HepG2 (cell line): ENCODE results near the gene NFE2. TPM values are rescaled to one million over a fixed set of nuclear protein-coding genes. Genes with fewer than 3 reads are reported as not detected.

Experiments
- BORCS8-MEF2B ChIP-seq: sonication (generic); formaldehyde crosslinking; IDR thresholded peaks from 2 replicates; pipeline ENCODE4 v1.8.0; 2022; ENCODE audit warnings: mild to moderate bottlenecking, missing genetic modification reagents
- FOXA3 ChIP-seq: IDR thresholded peaks from 2 replicates; pipeline ENCODE4 v1.6.1; 2016; ENCODE audit warnings: missing genetic modification reagents, missing compliant biosample characterization
- ZNF136 ChIP-seq: sonication (generic); formaldehyde crosslinking; IDR thresholded peaks from 2 replicates; pipeline ENCODE4 v1.8.1; 2022; ENCODE audit warnings: low read depth, mild to moderate bottlenecking, moderate library complexity, missing genetic modification reagents
- ZNF788 ChIP-seq: sonication (generic); formaldehyde crosslinking; IDR thresholded peaks from 2 replicates; pipeline ENCODE4 v1.5.0; 2020; ENCODE audit warnings: mild to moderate bottlenecking, missing genetic modification reagents, borderline replicate concordance
- polyA plus RNA-seq, 8 experiments: library from polyadenylated mRNA; depleted of rRNA in 3 of 8; stranded (reverse) in 7 of 8; unstranded in 1 of 8; fragments of >200 nt; fragmentation: Illumina TruSeq in 4 of 8; extraction: Trizol in 4 of 8; gene quantifications; 2 replicates each; pipeline versions ENCODE4 v1.2.1 to v1.2.3, GENCODE V29; 2011 to 2016; ENCODE audit warnings: low read depth in 4 of 8, missing spikeins in 1 of 8, mixed read lengths in 1 of 8; ENCODE audit not compliant: insufficient read depth in 1 of 8
- total RNA-seq, 5 experiments: library from RNA; depleted of rRNA; stranded (reverse); fragments of >200 nt; fragmentation: Illumina TruSeq; extraction: Trizol; gene quantifications; 2 replicates each; pipeline ENCODE4 v1.2.3, GENCODE V29; 2016; ENCODE audit warnings: low read depth in 1 of 5
- TF ChIP-seq, protein P1 (sequence below): sonication (generic); formaldehyde crosslinking; IDR thresholded peaks from 2 replicates; pipeline ENCODE4 v1.5.0; 2020; ENCODE audit warnings: missing genetic modification reagents
- TF ChIP-seq, protein P2 (sequence below): sonication (generic); formaldehyde crosslinking; IDR thresholded peaks from 2 replicates; pipeline ENCODE4 v1.4.0; 2020; ENCODE audit warnings: mild to moderate bottlenecking, missing genetic modification reagents, borderline replicate concordance
- TF ChIP-seq, protein P3 (sequence below): sonication (generic); formaldehyde crosslinking; IDR thresholded peaks from 2 replicates; pipeline ENCODE4 v1.4.0; 2020; ENCODE audit warnings: missing genetic modification reagents, mild to moderate bottlenecking, borderline replicate concordance
- TF ChIP-seq, protein P4 (sequence below): sonication (generic); formaldehyde crosslinking; IDR thresholded peaks from 2 replicates; pipeline ENCODE4 v1.5.0; 2020; ENCODE audit warnings: mild to moderate bottlenecking, missing genetic modification reagents, moderate library complexity
- TF ChIP-seq, protein P5 (sequence below): sonication (generic); formaldehyde crosslinking; IDR thresholded peaks from 2 replicates; pipeline ENCODE4 v1.4.0; 2020; ENCODE audit warnings: missing genetic modification reagents, borderline replicate concordance

NFE2 gene
- total and polyA plus RNA-seq, 2 of the 13 experiments (the other 11 are each of a cell fraction or from before 2014, with no cell fraction given) = 4.5 to 7.8 TPM

DNA sequence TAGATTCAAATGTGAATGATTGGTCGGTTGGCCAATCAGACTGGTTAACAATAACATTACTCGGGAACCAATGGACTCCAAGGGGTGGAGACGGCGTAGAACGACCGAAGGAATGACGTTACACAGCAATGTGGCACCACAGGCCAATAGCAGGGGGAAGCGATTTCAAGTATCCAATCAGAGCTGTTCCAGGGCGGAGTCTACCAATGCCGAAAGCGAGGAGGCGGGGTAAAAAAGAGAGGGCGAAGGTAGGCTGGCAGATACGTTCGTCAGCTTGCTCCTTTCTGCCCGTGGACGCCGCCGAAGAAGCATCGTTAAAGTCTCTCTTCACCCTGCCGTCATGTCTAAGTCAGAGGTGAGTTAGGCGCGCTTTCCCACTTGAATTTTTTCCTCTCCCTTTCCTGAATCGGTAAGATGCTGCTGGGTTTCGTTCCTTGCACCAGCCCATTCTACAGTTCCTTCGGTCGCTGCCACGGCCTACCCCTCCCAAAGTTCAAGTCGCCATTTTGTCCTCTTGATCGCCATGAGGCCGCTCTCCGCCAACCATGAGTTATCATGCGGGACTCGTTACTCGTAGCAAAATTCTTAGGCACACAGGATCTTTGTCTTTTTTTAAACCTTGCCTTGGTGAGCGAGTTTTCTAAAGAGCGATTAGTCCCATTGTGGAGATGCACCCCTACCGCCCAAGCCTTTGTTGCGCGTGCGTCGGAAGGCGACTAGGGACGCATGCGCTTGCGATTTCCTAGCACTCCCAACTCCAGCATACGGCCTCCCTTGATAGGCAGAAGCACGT is 20.2 kb downstream of the NFE2 start, which contains the start of gene HNRNPA1 (continued):
- TF ChIP-seq, protein P1, sequence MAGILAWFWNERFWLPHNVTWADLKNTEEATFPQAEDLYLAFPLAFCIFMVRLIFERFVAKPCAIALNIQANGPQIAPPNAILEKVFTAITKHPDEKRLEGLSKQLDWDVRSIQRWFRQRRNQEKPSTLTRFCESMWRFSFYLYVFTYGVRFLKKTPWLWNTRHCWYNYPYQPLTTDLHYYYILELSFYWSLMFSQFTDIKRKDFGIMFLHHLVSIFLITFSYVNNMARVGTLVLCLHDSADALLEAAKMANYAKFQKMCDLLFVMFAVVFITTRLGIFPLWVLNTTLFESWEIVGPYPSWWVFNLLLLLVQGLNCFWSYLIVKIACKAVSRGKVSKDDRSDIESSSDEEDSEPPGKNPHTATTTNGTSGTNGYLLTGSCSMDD = no peak; the same call in 1 of the 2 replicates
- TF ChIP-seq, protein P2, sequence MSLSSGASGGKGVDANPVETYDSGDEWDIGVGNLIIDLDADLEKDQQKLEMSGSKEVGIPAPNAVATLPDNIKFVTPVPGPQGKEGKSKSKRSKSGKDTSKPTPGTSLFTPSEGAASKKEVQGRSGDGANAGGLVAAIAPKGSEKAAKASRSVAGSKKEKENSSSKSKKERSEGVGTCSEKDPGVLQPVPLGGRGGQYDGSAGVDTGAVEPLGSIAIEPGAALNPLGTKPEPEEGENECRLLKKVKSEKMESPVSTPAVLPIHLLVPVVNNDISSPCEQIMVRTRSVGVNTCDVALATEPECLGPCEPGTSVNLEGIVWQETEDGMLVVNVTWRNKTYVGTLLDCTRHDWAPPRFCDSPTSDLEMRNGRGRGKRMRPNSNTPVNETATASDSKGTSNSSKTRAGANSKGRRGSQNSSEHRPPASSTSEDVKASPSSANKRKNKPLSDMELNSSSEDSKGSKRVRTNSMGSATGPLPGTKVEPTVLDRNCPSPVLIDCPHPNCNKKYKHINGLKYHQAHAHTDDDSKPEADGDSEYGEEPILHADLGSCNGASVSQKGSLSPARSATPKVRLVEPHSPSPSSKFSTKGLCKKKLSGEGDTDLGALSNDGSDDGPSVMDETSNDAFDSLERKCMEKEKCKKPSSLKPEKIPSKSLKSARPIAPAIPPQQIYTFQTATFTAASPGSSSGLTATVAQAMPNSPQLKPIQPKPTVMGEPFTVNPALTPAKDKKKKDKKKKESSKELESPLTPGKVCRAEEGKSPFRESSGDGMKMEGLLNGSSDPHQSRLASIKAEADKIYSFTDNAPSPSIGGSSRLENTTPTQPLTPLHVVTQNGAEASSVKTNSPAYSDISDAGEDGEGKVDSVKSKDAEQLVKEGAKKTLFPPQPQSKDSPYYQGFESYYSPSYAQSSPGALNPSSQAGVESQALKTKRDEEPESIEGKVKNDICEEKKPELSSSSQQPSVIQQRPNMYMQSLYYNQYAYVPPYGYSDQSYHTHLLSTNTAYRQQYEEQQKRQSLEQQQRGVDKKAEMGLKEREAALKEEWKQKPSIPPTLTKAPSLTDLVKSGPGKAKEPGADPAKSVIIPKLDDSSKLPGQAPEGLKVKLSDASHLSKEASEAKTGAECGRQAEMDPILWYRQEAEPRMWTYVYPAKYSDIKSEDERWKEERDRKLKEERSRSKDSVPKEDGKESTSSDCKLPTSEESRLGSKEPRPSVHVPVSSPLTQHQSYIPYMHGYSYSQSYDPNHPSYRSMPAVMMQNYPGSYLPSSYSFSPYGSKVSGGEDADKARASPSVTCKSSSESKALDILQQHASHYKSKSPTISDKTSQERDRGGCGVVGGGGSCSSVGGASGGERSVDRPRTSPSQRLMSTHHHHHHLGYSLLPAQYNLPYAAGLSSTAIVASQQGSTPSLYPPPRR = 0 out of 2 replicates have a peak, but pooled peaks have one; percentile 39
- TF ChIP-seq ZNF788 (CRISPR knock-in tag) (peak; percentile 86), FOXA3 (CRISPR knock-in tag) (no peak; the same call in 1 of the 2 replicates), ZNF136 (CRISPR knock-in tag) (0 out of 2 replicates have a peak, but pooled peaks have one; percentile 18), BORCS8-MEF2B (CRISPR knock-in tag) (peak; percentile 66; the same call in 1 of the 2 replicates)
- TF ChIP-seq, protein P3, sequence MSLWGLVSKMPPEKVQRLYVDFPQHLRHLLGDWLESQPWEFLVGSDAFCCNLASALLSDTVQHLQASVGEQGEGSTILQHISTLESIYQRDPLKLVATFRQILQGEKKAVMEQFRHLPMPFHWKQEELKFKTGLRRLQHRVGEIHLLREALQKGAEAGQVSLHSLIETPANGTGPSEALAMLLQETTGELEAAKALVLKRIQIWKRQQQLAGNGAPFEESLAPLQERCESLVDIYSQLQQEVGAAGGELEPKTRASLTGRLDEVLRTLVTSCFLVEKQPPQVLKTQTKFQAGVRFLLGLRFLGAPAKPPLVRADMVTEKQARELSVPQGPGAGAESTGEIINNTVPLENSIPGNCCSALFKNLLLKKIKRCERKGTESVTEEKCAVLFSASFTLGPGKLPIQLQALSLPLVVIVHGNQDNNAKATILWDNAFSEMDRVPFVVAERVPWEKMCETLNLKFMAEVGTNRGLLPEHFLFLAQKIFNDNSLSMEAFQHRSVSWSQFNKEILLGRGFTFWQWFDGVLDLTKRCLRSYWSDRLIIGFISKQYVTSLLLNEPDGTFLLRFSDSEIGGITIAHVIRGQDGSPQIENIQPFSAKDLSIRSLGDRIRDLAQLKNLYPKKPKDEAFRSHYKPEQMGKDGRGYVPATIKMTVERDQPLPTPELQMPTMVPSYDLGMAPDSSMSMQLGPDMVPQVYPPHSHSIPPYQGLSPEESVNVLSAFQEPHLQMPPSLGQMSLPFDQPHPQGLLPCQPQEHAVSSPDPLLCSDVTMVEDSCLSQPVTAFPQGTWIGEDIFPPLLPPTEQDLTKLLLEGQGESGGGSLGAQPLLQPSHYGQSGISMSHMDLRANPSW (CRISPR knock-in tag) = no peak
- TF ChIP-seq, protein P4, sequence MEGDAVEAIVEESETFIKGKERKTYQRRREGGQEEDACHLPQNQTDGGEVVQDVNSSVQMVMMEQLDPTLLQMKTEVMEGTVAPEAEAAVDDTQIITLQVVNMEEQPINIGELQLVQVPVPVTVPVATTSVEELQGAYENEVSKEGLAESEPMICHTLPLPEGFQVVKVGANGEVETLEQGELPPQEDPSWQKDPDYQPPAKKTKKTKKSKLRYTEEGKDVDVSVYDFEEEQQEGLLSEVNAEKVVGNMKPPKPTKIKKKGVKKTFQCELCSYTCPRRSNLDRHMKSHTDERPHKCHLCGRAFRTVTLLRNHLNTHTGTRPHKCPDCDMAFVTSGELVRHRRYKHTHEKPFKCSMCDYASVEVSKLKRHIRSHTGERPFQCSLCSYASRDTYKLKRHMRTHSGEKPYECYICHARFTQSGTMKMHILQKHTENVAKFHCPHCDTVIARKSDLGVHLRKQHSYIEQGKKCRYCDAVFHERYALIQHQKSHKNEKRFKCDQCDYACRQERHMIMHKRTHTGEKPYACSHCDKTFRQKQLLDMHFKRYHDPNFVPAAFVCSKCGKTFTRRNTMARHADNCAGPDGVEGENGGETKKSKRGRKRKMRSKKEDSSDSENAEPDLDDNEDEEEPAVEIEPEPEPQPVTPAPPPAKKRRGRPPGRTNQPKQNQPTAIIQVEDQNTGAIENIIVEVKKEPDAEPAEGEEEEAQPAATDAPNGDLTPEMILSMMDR (CRISPR knock-in tag) = no peak
- TF ChIP-seq, protein P5, sequence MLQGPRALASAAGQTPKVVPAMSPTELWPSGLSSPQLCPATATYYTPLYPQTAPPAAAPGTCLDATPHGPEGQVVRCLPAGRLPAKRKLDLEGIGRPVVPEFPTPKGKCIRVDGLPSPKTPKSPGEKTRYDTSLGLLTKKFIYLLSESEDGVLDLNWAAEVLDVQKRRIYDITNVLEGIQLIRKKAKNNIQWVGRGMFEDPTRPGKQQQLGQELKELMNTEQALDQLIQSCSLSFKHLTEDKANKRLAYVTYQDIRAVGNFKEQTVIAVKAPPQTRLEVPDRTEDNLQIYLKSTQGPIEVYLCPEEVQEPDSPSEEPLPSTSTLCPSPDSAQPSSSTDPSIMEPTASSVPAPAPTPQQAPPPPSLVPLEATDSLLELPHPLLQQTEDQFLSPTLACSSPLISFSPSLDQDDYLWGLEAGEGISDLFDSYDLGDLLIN (CRISPR knock-in tag) = no peak
